Chondrocyte (in vitro differentiated cells): ENCODE results near the gene GRIP1. TPM values are rescaled to one million over a fixed set of nuclear protein-coding genes. Genes with fewer than 3 reads are reported as not detected.

Experiments used
- DNase-seq: peaks from one replicate; pipeline ENCODE4 v3.0.0; 2021; ENCODE audit warnings: mixed read lengths, low spot score
- H3K27ac Mint-ChIP-seq: one replicate; pipeline ENCODE4 v1.8.0; 2021; ENCODE audit warnings: mild to moderate bottlenecking, moderate library complexity, mixed read lengths; ENCODE audit not compliant: unreplicated experiment
- H3K27me3 Mint-ChIP-seq: 2 replicates; pipeline ENCODE4 v1.8.0; 2021; ENCODE audit warnings: low read depth, mixed read lengths
- H3K36me3 Mint-ChIP-seq: 2 replicates; pipeline ENCODE4 v1.8.0; 2021; ENCODE audit warnings: low read depth, mixed read lengths
- H3K4me1 Mint-ChIP-seq: 2 replicates; pipeline ENCODE4 v1.8.0; 2021; ENCODE audit warnings: low read depth, mild to moderate bottlenecking, mixed read lengths
- H3K4me3 Mint-ChIP-seq: one replicate; pipeline ENCODE4 v1.8.0; 2021; ENCODE audit warnings: mild to moderate bottlenecking, moderate library complexity, mixed read lengths; ENCODE audit not compliant: unreplicated experiment
- H3K9me3 Mint-ChIP-seq: 2 replicates; pipeline ENCODE4 v1.8.0; 2021; ENCODE audit warnings: low read depth, mixed read lengths
- total RNA-seq: library from RNA; stranded (reverse); gene quantifications from 3 replicates; pipeline ENCODE4 v1.2.1, GENCODE V29; 2021
- TF ChIP-seq, protein P1 (sequence below): fragments of 200-600 bp; sonication (generic); IDR thresholded peaks from 2 replicates; pipeline ENCODE4 v1.5.0; 2021; ENCODE audit warnings: antibody characterized with exemption, mild to moderate bottlenecking, moderate library complexity

Gene GRIP1
- total RNA-seq, 1 donor from 2014 or later = 5.0 TPM

DNA sequence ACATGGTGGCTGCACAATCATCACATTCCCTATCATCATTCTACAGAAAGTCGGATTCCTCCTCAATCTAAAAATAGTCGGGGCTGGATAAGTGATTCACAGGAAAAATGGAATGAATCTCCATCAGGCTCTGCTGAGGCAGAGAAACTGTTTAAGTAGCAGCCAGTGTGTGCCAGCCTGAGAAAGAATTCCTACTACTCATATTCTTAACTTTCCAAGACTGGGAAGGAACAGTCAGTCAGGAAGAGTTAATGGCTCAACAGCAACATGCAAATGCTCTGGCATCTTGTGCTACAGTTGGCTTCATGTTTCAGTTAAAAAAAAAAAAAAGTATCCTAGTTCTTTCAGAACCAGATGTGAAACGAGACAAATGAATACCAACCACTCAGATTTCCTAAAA lies 187.0 kb downstream of the GRIP1 start:
- peaks cover 3% of the 10 kb centered on the region for H3K27me3 Mint-ChIP-seq
- H3K4me1 Mint-ChIP-seq = peaks cover 12% of the 10 kb centered on the region
- no peak overlapping the region for H3K4me3 Mint-ChIP-seq
- no peak overlapping the region for H3K27ac Mint-ChIP-seq
- TF ChIP-seq, protein P1, sequence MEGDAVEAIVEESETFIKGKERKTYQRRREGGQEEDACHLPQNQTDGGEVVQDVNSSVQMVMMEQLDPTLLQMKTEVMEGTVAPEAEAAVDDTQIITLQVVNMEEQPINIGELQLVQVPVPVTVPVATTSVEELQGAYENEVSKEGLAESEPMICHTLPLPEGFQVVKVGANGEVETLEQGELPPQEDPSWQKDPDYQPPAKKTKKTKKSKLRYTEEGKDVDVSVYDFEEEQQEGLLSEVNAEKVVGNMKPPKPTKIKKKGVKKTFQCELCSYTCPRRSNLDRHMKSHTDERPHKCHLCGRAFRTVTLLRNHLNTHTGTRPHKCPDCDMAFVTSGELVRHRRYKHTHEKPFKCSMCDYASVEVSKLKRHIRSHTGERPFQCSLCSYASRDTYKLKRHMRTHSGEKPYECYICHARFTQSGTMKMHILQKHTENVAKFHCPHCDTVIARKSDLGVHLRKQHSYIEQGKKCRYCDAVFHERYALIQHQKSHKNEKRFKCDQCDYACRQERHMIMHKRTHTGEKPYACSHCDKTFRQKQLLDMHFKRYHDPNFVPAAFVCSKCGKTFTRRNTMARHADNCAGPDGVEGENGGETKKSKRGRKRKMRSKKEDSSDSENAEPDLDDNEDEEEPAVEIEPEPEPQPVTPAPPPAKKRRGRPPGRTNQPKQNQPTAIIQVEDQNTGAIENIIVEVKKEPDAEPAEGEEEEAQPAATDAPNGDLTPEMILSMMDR = no peak
- H3K9me3 Mint-ChIP-seq = peaks cover 4% of the 10 kb centered on the region
- no peak for DNase-seq
- H3K36me3 Mint-ChIP-seq = no peaks in the 10 kb centered on the region

DNA sequence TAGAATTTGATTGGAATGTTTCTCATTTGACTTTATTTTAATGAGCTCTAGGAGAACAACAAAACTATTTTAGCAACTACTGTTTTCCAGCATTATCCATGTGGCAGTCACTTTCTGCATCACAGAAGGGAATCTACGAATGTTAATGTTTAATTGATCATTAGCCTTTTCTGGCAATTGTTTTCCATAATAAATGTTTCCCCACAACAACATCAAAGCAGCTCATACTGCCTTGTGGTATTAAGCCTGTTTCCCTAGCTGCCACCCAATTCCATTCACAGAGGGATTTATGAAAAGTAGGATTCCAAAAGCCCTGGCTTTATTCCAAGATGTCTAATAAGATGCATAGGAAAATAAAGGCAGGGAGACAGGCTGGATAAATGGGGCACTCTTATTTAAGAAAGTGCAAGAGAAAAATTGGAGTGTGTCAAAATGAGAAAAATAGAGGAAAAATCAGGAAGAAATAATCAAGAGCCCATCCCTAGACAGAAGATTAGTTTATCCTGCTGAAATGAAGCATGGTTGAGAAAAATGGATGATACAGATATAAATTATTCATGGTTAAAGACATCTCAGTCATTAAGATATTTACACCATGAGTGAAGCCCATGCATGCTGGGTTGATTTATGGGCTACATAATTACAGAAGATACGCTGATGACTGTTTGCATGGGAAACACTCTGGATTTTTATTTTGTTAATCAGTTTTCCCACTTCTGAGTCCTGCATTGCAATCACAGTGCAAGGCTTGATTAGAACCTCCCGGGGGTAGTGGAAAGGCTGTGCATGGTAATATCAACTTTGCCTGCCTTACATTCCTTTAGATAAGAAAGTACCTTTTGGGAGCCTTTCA lies 196.3 kb downstream of the GRIP1 start:
- TF ChIP-seq, protein P1 = no peak
- no peak overlapping the region for H3K27ac Mint-ChIP-seq
- peaks cover 1% of the 10 kb centered on the region for H3K27me3 Mint-ChIP-seq
- no peak overlapping the region for H3K4me3 Mint-ChIP-seq
- no peak for DNase-seq
- peaks cover 27% of the 10 kb centered on the region for H3K9me3 Mint-ChIP-seq
- peaks cover 10% of the 10 kb centered on the region for H3K36me3 Mint-ChIP-seq
- H3K4me1 Mint-ChIP-seq = peaks cover 2% of the 10 kb centered on the region

DNA sequence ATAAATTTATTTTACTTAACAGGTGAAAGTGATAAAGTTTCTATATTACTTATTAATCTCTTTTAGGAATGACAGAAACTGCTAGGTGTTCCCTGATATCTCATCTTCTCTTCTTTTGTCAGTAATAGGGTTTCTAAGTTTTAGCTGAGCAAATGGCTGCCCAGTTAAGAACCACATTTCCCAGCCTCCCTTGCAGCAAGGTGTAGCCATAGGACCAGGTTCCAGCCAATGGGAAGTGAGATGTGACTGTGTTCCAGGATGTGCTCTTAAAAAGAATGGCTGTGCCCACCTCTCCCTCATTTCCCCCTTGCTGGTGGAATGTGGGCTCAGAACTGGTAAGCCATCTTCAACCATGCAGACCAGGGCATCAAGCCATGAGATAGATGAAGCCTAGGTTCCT lies 210.9 kb downstream of the GRIP1 start:
- DNase-seq = no peak
- Mint-ChIP-seq H3K4me3 (no peak overlapping the region), H3K27ac (no peak overlapping the region)

DNA sequence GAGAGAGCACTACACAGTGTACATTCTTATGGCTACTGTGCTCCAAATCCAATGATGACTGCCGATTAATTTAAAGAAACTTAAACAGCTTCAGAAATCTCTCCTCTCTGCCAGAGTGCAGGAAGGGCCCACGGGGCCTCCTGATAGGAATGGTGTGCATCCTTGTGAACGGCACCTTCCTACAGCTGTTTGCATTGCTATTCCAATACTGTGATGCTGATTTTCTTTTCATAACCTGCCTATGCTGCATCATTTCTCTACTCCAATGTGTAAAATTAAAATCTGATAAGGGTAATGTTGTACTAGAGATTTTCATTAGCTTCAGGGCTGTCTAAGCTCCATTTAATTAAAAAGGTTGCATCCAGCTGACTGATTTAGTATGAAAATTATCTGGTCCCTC lies 217.5 kb downstream of the GRIP1 start:
- Mint-ChIP-seq H3K27ac (no peak overlapping the region), H3K9me3 (no peaks in the 10 kb centered on the region), H3K4me1 (no peaks in the 10 kb centered on the region), H3K27me3 (no peaks in the 10 kb centered on the region), H3K4me3 (no peak overlapping the region), H3K36me3 (peaks cover 2% of the 10 kb centered on the region)
- DNase-seq = no peak
- TF ChIP-seq, protein P1 = no peak

More for the DNA sequence above, 210.9 kb downstream of the GRIP1 start:
- H3K4me1 Mint-ChIP-seq = no peaks in the 10 kb centered on the region
- TF ChIP-seq, protein P1 = no peak
- H3K27me3 Mint-ChIP-seq = peaks cover 12% of the 10 kb centered on the region
- peaks cover 1% of the 10 kb centered on the region for H3K36me3 Mint-ChIP-seq
- H3K9me3 Mint-ChIP-seq = no peaks in the 10 kb centered on the region

DNA sequence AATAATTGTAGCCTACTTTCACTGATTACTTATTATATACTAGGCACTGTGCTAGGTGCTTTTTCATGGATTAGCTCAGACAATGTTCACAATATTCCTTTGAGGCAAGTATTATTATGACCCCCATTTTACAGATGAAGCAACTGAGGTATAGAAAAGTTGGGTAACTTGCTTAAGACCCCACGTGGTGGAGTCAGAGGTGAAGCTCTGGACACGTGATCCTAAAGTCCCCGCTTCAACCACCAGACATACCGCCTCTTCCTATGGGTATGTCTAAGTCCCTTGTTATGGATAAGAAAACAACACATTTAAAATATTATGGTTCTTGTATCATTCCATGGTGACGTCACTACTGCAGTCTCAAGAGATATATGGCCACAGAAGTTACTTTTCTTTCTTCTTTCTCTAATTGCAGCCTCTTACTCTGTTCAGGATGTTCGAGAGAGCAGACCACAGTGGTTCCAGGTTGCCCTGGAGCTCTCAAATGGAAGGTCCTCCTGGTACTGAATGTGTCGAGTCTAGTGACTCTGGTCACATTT lies 218.9 kb downstream of the GRIP1 start:
- TF ChIP-seq, protein P1 = no peak
- DNase-seq = no peak
- Mint-ChIP-seq H3K27me3 (no peaks in the 10 kb centered on the region), H3K9me3 (no peaks in the 10 kb centered on the region), H3K4me3 (no peak overlapping the region), H3K27ac (no peak overlapping the region), H3K36me3 (peaks cover 2% of the 10 kb centered on the region), H3K4me1 (no peaks in the 10 kb centered on the region)
